Measurements from ENCODE around the gene RAPGEF6. TPM values are rescaled to one million over a fixed set of nuclear protein-coding genes. Genes with fewer than 3 reads are reported as not detected.

RAPGEF6 gene
- total RNA-seq, 1 experiment from 2014 or later: 25.0 TPM

DNA sequence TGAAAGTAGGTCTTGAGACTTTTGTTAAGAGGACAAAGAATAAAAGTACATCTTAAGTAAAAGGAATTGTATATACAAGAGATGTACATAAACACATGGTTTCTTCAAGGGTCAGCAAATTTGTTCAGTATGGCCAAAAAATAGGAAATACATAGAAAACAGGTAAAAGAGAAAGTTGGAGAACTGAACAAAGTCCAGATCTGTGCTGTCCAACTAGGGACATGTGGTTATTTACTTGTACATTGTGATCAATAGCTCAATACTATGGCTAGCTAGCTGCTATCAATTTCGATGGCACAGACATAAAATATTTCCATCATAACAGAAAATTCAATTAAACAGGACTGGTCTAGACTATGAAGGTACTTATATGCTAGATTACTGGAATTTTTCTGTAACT, 92.3 kb downstream of the RAPGEF6 start:
- CTCF ChIA-PET: no interaction called here
- BruUV-seq (replicated peaks): no TSS peak
- H3K4me3 ChIP-seq (ENCODE audit: low read depth in 2 of 2, low read length in 2 of 2): no peak overlapping the region
- TF ChIP-seq SIN3A (IDR thresholded peaks at IDR 0.05; ENCODE audit: borderline replicate concordance, insufficient read depth, low read depth, low read length) (no peak), TCF7L2 (IDR thresholded peaks at IDR 0.05; ENCODE audit: low read depth, low read length) (no peak), POLR2AphosphoS5 (IDR thresholded peaks at IDR 0.05; ENCODE audit: low read depth, low read length) (no peak)
- TF ChIP-seq, protein P1, sequence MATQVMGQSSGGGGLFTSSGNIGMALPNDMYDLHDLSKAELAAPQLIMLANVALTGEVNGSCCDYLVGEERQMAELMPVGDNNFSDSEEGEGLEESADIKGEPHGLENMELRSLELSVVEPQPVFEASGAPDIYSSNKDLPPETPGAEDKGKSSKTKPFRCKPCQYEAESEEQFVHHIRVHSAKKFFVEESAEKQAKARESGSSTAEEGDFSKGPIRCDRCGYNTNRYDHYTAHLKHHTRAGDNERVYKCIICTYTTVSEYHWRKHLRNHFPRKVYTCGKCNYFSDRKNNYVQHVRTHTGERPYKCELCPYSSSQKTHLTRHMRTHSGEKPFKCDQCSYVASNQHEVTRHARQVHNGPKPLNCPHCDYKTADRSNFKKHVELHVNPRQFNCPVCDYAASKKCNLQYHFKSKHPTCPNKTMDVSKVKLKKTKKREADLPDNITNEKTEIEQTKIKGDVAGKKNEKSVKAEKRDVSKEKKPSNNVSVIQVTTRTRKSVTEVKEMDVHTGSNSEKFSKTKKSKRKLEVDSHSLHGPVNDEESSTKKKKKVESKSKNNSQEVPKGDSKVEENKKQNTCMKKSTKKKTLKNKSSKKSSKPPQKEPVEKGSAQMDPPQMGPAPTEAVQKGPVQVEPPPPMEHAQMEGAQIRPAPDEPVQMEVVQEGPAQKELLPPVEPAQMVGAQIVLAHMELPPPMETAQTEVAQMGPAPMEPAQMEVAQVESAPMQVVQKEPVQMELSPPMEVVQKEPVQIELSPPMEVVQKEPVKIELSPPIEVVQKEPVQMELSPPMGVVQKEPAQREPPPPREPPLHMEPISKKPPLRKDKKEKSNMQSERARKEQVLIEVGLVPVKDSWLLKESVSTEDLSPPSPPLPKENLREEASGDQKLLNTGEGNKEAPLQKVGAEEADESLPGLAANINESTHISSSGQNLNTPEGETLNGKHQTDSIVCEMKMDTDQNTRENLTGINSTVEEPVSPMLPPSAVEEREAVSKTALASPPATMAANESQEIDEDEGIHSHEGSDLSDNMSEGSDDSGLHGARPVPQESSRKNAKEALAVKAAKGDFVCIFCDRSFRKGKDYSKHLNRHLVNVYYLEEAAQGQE (IDR thresholded peaks at IDR 0.05; ENCODE audit: insufficient read depth in 1 of 2, low read depth in 2 of 2, low read length in 1 of 2): no peak
- TF ChIP-seq, protein P2, sequence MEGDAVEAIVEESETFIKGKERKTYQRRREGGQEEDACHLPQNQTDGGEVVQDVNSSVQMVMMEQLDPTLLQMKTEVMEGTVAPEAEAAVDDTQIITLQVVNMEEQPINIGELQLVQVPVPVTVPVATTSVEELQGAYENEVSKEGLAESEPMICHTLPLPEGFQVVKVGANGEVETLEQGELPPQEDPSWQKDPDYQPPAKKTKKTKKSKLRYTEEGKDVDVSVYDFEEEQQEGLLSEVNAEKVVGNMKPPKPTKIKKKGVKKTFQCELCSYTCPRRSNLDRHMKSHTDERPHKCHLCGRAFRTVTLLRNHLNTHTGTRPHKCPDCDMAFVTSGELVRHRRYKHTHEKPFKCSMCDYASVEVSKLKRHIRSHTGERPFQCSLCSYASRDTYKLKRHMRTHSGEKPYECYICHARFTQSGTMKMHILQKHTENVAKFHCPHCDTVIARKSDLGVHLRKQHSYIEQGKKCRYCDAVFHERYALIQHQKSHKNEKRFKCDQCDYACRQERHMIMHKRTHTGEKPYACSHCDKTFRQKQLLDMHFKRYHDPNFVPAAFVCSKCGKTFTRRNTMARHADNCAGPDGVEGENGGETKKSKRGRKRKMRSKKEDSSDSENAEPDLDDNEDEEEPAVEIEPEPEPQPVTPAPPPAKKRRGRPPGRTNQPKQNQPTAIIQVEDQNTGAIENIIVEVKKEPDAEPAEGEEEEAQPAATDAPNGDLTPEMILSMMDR (IDR thresholded peaks at IDR 0.05): no peak
- in situ Hi-C loops (cut with HindIII; ENCODE audit: low pct_unique_long_range_greater_than_20kb, low sequenced_read_pairs): no loop called here
- no peaks in the 10 kb centered on the region for H3K9me3 ChIP-seq (ENCODE audit: control insufficient read depth, insufficient read depth, low read depth, low read length)
- H3K36me3 ChIP-seq (ENCODE audit: control insufficient read depth, insufficient read depth, low read length): no peaks in the 10 kb centered on the region
- intact Hi-C loops (cut with micrococcal nuclease; ENCODE audit: unreplicated experiment): no loop called here
- no peaks in the 10 kb centered on the region for H3K27me3 ChIP-seq (ENCODE audit: control insufficient read depth, insufficient read depth, low read length)
- DNase-seq (ENCODE audit: low read depth, low spot score) (no peak), ATAC-seq (no peak)
- POLR2A ChIA-PET: no interaction called here
- H3K4me1 ChIP-seq (ENCODE audit: control insufficient read depth, insufficient read depth, low read length): no peaks in the 10 kb centered on the region
- no peak overlapping the region for H3K27ac ChIP-seq (ENCODE audit: low read length)

DNA sequence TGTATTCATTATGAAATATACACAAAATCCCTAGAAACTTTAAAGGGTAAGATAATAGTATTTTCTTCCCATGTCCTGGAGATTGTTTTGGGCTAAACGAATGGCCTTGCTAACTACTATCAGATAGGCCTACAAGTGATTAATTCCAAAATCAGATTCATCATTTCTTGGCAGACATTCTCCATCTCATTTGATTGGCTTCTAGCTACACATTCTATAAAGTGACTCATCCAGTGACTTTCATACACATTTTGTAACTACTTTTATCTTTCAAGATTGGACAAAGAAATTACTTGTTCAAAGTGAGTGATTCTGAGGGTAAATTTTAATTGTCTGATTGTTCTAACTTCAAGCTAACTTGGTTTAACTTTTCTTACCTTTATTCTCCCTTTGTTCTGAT, 93.3 kb downstream of the RAPGEF6 start:
- no peak for DNase-seq (ENCODE audit: low read depth, low spot score)
- ChIA-PET CTCF (interaction anchor here (0.6 kb wide), 1 partner anchor 51 kb away, joined by 6 read pairs; no protein-coding TSS in a partner anchor), POLR2A (no interaction called here)
- H3K4me3 ChIP-seq (ENCODE audit: low read depth in 2 of 2, low read length in 2 of 2): no peak overlapping the region
- H3K27me3 ChIP-seq (ENCODE audit: control insufficient read depth, insufficient read depth, low read length): no peaks in the 10 kb centered on the region
- no peaks in the 10 kb centered on the region for H3K9me3 ChIP-seq (ENCODE audit: control insufficient read depth, insufficient read depth, low read depth, low read length)
- BruUV-seq (replicated peaks): no TSS peak
- H3K36me3 ChIP-seq (ENCODE audit: control insufficient read depth, insufficient read depth, low read length): no peaks in the 10 kb centered on the region
- intact Hi-C loops (cut with micrococcal nuclease; ENCODE audit: unreplicated experiment) (no loop called here), in situ Hi-C loops (cut with HindIII; ENCODE audit: low pct_unique_long_range_greater_than_20kb, low sequenced_read_pairs) (no loop called here)
- ATAC-seq: no peak
- TF ChIP-seq SIN3A (IDR thresholded peaks at IDR 0.05; ENCODE audit: borderline replicate concordance, insufficient read depth, low read depth, low read length): no peak
- no peak for TF ChIP-seq TCF7L2 (IDR thresholded peaks at IDR 0.05; ENCODE audit: low read depth, low read length)
- TF ChIP-seq, protein P1 (IDR thresholded peaks at IDR 0.05; ENCODE audit: insufficient read depth in 1 of 2, low read depth in 2 of 2, low read length in 1 of 2): no peak
- TF ChIP-seq, protein P2 (IDR thresholded peaks at IDR 0.05): no peak
- no peak for TF ChIP-seq POLR2AphosphoS5 (IDR thresholded peaks at IDR 0.05; ENCODE audit: low read depth, low read length)
- H3K4me1 ChIP-seq (ENCODE audit: control insufficient read depth, insufficient read depth, low read length): no peaks in the 10 kb centered on the region
- H3K27ac ChIP-seq (ENCODE audit: low read length): no peak overlapping the region
